ENCODE measurements around the gene JMY. TPM values are rescaled to one million over a fixed set of nuclear protein-coding genes. Genes with fewer than 3 reads are reported as not detected.

JMY gene
- total and polyA plus RNA-seq, 2 donors (not counting 3 experiments of a cell fraction or from before 2014, with no cell fraction given): 1.5 to 6.5 TPM

DNA sequence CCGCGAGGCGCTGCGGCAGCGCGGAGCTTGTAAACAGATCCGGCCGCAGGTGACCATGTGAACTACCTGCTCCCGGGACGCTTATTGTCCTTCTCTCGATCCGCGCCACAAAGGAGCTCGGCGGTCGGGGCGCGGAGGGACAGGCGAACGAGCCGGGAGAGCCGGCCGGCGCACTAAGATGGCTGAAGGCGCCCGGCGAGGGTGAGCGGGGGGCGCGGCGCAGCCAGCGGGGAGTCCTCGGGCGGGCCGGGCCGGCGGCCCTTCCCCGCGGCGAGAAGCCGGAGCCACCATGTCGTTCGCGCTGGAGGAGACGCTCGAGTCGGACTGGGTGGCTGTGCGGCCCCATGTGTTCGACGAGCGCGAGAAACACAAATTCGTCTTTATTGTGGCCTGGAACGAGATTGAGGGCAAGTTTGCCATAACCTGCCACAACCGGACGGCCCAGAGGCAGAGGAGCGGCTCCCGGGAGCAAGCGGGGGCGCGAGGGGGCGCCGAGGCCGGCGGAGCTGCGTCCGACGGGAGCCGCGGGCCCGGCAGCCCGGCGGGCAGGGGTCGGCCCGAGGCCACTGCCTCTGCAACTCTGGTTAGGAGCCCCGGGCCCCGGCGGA lies 535 bp downstream of the JMY start:
- Histone ChIP-seq H3K9me1 (replicated peaks; ENCODE audit: control insufficient read depth, extremely low read depth, insufficient read depth, low read length) (no peaks in the 10 kb centered on the region), H3K4me3 (replicated peaks in 1 of 3; ENCODE audit: insufficient read depth in 1 of 3, low read depth in 1 of 3, low read length in 3 of 3) (peak overlapping the region; percentile 36 to 73 (median 64)), H2AFZ (ENCODE audit: low read depth, low read length) (peak overlapping the region; percentile 83), H3K4me1 (ENCODE audit: control insufficient read depth, extremely low read depth, insufficient read depth, low read length) (peaks cover 10% of the 10 kb centered on the region), H3K27me3 (ENCODE audit: control insufficient read depth in 2 of 2, insufficient read depth in 2 of 2, low read length in 2 of 2) (no peaks in the 10 kb centered on the region), H3K79me2 (ENCODE audit: control insufficient read depth, insufficient read depth, low read length) (no peaks in the 10 kb centered on the region), H3K27ac (ENCODE audit: insufficient read depth, low read depth, low read length) (peak overlapping the region; percentile 54), H4K20me1 (replicated peaks; ENCODE audit: control insufficient read depth, extremely low read depth, insufficient read depth, low read length) (no peaks in the 10 kb centered on the region), H3K36me3 (ENCODE audit: control insufficient read depth in 2 of 2, extremely low read depth in 1 of 2, insufficient read depth in 2 of 2, low read length in 2 of 2) (no peaks in the 10 kb centered on the region), H3K9me3 (replicated peaks; ENCODE audit: control insufficient read depth, insufficient read depth, low read length) (no peaks in the 10 kb centered on the region), H3K9ac (replicated peaks; ENCODE audit: extremely low read depth, insufficient read depth, low read length) (peak overlapping the region; percentile 81), H3K4me2 (ENCODE audit: insufficient read depth, low read length) (peak overlapping the region; percentile 91)
- TF ChIP-seq EZH2 (IDR thresholded peaks at IDR 0.05; ENCODE audit: borderline replicate concordance, low read depth, low read length, severe bottlenecking): no peak
- TF ChIP-seq, protein P1, sequence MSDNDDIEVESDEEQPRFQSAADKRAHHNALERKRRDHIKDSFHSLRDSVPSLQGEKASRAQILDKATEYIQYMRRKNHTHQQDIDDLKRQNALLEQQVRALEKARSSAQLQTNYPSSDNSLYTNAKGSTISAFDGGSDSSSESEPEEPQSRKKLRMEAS (IDR thresholded peaks at IDR 0.05; ENCODE audit: insufficient read depth, insufficient read length): no peak
- no peak for TF ChIP-seq FOS (IDR thresholded peaks at IDR 0.05; ENCODE audit: borderline replicate concordance, insufficient read depth, low read length)
- TF ChIP-seq, protein P2, sequence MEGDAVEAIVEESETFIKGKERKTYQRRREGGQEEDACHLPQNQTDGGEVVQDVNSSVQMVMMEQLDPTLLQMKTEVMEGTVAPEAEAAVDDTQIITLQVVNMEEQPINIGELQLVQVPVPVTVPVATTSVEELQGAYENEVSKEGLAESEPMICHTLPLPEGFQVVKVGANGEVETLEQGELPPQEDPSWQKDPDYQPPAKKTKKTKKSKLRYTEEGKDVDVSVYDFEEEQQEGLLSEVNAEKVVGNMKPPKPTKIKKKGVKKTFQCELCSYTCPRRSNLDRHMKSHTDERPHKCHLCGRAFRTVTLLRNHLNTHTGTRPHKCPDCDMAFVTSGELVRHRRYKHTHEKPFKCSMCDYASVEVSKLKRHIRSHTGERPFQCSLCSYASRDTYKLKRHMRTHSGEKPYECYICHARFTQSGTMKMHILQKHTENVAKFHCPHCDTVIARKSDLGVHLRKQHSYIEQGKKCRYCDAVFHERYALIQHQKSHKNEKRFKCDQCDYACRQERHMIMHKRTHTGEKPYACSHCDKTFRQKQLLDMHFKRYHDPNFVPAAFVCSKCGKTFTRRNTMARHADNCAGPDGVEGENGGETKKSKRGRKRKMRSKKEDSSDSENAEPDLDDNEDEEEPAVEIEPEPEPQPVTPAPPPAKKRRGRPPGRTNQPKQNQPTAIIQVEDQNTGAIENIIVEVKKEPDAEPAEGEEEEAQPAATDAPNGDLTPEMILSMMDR (IDR thresholded peaks at IDR 0.05; ENCODE audit: extremely low read depth in 1 of 2, insufficient read depth in 1 of 2, low read depth in 1 of 2, low read length in 2 of 2): no peak
- intact Hi-C loops (cut with micrococcal nuclease) (loop anchor here (2.0 to 5.0 kb wide), 5 partner anchors 34 to 328 kb away; partner anchors contain the start of genes ARSB and HOMER1), dilution Hi-C loops (cut with MboI; ENCODE audit: extremely low pct_ligation_motif_present, low sequenced_read_pairs) (no loop called here)
- CTCF ChIA-PET: interaction anchor here (1.1 to 3.4 kb wide), 6 partner anchors 20 to 211 kb away, joined by 3 to 37 read pairs (median 5); no protein-coding TSS in a partner anchor
- peak; percentile 46 for FAIRE-seq
- no TSS peak for BruUV-seq (replicated peaks)
- no peak for DNase-seq (ENCODE audit: low read depth, low spot score)
- POLR2A ChIA-PET: interaction anchor here (0.6 kb wide), 1 partner anchor 18 kb away, joined by 6 read pairs; no protein-coding TSS in a partner anchor
